Suppressor macrophage treated with lipopolysaccharide for 1 hour (primary cell): ENCODE measurements around the gene C5AR1.
"Not testable (repeated sequence)": the region's sequence is repeated elsewhere in the genome, so short reads cannot be mapped to it uniquely, and the experiment has no call there.

Experiments used
- DNase-seq, 3 donors: peaks; one replicate each; pipeline ENCODE4 v3.0.0-alpha.2; 2020 to 2022

Gene C5AR1

DNA sequence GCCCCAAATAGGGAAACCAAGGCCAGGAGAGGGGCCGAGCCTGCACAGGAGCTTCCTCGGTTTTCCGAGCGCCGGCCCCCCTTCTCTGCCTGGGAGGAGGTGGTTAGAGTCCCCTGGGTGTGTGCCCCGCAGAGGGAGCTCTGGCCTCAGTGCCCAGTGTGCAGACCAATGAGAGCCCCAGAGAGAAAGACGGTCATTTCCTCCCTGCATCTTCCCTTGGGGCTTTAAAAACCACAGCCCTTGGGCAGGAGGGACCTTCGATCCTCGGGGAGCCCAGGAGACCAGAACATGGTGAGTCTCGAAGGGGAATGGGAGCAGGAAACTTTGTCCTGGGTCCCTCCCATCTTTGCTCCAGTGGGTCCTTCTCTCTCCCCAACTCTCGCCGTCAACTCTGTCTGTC is at the start of gene C5AR1:
Gene C5AR1, plus strand, starts transcription at position 254 of the 400 bp plus-strand sequence. Its CDS starts 35 bp downstream, at position 289.
- peak; percentile 86 to 89 (median 89) for DNase-seq

DNA sequence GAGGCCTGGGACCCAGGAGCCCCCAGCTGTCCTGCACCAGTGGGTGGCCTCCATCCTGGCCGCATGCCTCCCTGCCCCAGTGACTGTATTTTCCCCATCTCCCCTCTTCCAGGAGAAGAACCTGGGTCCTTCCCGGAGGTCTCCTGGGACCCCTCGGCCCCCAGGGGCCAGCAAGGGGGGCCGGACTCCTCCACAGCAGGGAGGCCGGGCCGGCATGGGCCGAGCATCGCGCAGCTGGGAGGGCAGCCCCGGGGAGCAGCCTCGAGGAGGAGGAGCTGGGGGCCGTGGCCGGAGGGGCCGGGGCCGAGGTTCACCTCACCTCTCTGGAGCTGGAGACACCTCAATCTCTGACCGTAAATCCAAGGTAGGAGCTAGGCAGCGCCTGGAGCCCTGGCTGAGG is 49.2 kb upstream of the C5AR1 start:
- no peak for DNase-seq

DNA sequence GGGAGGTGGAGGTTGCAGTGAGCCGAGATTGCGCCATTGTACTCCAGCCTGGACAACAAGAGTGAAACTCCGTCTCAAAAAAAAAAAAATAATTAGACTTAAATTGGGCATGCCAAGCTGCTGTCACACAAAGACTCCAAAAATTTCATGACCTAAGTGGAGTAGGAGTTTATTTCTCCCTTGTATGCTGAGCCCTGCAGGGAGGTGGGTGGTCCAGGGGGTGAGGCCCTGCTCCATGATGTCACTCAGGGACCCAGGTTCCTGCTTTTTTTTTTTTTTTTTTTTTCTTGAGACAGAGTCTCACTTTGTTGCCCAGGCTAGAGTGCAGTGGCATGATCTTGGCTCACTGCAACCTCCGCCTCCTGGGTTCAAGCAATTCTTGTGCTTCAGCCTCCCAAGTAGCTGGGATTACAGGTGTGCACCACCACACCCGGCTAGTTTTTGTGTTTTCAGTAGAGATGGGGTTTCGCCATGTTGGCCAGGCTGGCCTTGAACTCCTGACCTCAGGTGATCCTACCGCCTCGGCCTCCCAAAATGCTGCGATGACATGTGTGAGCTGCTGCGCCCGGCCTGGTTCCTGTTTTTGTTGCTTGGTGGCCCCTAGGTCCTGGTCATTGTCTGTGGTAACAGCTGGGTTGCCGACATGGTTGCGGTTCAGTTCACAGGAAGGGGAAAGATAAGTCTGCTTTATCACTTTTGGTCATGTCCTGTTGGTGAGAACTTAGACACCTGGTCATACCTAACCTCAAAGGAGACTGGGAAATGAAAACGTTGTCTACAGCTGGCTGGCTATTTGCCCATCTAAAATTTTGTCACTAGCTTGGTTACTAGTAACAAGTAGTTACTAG is 47.5 kb upstream of the C5AR1 start:
- peak; percentile 45 to 58 (median 51) for DNase-seq

DNA sequence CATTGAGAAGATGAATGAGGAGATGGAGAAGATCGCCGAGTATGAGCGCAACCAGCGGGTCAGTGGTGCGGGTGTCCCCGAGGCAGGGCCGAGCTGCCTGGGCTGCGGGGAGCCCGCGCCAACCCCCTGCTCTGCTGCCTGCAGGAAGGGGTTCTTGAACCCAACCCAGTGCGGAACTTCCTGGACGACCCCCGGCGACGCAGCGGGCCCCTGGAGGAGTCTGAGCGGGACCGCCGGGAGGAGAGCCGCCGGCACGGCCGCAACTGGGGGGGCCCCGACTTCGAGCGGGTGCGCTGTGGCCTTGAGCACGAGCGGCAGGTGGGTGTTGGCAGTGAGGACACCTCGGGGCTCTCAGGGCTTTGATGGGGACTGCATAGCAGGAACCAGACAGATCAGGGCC is 45.0 kb upstream of the C5AR1 start:
- DNase-seq: no peak

DNA sequence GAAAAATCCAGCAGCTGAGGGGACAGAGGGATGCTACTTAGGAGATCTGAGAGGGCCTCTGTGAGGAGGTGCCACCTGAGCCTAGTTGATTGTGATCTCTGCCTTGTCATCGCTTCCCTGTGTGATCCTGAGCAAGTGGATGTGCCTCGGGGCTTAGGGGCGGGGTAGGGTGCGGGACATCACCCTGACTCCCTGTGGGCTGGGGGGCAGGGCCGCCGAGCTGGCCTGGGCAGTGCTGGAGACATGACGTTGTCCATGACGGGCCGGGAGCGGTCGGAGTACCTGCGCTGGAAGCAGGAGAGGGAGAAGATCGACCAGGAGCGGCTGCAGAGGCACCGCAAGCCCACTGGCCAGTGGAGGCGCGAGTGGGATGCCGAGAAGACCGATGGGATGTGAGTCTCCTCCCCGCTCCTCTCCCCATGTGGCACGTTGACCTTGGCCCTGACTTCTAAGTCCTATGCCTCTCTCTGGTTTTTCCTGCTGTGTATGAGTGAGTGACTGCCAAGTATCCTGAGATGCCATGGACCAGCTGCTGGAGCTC is 43.2 kb upstream of the C5AR1 start:
- DNase-seq: no peak

DNA sequence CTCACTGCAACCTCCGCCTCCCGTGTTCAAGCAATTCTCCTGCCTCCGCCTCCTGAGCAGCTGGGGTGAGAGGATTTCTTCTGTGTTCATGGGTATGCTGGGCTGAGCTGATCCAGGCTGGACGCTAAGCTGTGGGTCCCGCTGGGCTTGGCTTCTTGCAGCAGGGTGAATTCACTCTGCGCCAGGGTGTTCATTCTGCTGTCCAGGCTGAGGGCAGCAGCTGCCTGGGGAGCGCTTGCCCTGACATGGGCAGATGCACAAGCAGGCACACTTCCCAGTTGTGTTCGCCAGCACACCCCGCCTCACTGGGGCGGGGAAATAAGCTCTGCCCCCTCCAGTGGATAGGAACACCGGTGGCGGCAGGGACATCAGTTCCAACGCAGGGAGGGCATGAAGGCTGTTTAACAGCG is 42.3 kb upstream of the C5AR1 start:
- no peak for DNase-seq

DNA sequence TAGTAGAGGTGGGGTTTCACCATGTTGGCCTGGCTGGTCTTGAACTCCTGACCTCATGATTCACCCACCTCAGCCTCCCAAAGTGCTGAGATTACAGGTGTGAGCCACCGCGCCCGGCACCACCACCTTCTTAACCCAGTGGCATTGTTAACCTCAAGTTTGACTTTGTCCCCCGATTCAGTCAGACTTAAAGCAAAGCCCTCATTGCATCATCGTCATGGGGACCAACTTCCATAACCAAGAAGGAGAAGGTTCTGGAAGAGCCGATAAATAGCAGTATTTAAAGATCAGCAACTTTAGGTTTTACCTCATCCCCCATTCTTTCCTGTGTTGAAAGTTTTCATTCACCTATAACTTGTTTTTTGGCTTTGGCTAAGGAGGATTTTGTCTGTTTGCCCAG is 41.6 kb upstream of the C5AR1 start:
- no peak for DNase-seq

DNA sequence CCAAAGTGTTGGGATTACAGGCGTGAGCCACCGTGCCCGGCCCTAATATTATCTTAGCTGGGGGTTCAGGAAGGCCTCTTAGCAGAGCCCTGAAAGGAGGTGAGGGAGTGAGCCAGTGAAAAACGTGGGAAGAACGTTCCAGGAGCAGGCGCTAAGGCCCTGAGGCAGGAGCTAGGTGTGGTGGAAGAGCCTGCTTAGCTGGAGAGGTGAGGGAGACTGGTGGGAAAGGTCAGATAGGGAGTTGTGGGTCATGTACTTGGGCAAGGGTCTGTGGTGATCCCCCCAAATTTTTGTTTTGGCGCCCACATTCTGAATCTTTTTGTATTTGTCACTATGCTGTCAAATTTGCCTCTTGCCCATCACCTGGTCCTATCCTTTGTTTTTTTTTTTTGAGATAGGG is 40.1 kb upstream of the C5AR1 start:
- DNase-seq: no peak

DNA sequence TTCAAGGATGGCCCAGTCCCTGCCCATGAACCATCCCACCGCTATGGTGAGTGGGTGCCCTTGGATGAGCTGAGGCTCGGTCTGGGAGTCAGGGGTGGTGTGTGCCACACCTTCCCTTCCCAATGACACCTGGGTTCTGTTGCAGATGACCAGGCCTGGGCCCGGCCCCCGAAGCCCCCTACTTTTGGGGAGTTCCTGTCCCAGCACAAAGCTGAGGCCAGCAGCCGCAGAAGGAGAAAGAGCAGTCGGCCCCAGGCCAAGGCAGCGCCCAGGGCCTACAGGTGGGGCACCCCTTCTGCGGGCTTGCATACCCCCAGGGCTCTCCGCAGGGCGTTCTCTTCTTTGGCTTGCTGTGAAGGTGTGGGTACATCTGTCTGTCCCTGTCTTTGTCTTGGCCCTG is 39.3 kb upstream of the C5AR1 start:
- no peak for DNase-seq

DNA sequence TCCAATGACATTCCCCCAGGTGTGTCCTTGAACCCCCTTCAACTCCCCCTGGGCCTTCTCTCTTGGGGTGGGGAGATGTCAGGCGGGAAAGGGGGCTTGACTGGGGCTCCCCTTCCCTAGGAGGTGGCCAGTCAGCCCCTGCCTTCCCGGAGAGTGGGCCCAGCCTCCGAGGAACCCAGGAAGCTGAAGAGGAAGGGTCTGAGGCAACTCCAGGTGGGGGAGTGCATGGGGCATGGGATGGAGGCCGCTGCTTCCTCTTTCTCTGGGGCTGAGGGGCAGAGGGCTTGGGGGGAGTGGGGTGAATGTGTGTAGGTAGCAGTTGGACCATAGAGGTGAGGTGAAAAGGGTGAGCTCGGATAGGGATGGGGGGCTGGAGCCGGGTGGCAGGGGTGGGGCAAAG is 37.7 kb upstream of the C5AR1 start:
- DNase-seq: no peak

DNA sequence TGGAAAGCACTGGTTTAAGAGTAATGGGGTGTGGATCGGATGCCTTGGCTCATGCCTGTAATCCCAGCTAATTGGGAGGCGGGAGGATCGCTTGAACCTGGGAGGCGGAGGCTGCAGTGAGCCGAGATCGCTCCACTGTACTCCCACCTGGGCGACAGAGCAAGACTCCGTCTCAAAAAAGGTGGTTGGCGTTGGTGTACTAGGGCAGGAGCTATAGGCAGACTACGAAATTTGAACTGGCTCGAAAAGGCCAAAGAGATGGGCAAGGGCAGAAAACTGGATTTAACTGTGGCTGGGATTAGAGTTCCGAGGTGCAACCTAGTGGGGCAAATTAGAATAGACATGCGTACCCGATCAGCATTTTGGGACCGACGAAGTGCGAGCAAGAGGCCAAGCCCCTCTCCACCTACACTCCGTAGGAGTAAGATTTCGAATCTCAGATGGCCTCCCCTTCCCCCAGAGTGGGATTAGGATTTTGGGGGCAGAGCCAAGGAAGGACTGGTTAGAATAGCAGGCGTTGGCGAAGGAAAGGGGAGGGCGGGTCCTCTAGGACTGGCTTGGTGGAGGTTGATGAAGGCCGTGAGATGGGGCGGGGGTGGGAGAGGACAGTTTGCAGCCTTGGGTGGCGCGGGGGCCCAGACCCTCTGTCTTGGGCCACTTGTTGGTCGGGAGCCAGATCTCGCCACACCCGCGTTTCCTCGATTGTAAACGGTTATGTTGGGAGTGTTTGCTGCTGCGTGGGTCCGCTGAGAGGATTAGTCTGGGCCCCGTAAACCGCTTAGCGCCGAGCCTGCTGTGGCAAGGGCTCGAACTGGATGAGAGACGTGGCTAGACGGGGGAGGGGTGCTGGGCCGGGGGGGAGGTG is 37.0 kb upstream of the C5AR1 start:
- peak in 1 of 3 donors; percentile 20 for DNase-seq

DNA sequence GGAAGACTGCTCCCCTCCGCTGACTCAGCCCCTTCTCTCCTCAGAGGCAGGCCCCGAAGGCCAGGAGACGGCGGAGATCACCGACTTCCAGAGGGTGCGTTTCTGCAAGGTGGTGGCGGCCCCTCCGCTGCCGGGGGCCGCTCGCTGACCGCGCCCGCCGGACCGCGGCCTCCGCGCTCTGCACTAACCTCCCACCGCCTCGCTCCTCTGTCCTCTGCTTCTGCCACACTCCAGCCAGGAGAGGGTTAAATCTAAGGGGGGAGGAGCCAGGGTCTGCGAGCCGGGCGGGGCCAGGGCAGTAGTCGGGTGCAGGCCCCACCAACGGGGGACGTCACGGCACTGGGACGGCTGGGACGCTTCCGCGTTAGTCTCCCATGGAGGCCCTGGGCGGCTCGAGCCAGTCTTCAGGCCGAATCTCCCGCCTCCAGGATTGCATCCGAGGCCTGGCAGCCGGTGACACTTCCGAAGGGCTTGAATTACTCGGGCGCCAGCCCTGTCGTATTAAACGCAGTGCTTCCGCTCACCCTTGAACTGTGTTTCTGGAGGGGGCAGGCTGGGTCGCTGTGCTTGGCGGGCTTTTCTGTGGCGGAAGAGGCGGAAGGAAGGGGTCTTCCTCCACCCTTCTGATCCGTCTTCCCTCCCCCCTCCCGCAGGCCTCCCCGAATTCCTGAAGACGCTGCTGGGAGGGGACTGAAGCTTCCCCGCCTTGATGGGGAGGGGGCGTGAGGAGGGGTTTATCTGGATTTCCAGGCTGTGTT is 36.2 kb upstream of the C5AR1 start:
- DNase-seq: peak; percentile 92 to 96 (median 93)

DNA sequence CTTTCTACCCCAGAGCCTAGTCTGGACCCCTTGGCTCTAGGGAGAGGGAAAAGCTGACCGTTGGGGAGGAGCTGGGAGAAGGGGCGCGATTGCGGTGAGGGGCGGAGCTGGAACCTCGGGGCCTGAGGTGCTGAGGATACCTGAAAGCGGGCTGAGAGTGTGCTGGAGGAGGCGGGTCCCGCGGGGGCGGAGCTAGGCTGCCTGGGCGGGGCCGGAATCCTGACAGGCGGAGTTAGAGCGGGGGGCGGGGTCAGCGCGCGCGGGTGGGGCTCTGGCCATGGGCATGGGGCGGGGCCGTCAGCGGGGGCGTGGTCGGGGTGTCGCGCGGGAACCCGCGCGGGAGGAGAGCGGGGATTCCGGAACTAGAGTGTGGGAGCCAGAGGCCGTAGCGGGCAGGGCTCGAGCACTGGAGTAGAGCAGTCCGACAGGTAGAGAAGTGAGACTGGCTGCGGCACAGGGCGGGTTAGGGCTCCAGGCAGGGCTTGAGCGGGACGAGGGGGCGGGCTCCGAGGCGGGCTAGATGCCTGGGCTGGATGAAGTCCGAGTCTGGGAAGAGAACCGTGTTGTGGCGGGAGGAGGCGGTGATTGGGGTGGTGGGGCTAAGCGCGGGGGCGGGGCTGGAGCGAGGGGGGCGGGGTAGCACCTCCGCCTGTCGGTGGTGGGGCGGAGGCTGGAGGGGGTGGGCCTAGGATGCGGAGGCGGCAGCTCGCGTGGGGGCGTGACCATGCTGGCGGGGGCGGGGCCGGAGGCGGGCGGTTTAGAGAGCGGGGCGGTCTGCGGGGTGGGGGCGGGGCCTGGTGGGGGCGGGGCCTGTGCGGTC is 35.4 kb upstream of the C5AR1 start, which contains the start of gene INAFM1:
Gene INAFM1, plus strand, starts transcription at position 815 of the 820 bp plus-strand sequence. CDS start 35 bp downstream, outside the sequence.
- peak; percentile 95 to 100 (median 99) for DNase-seq

DNA sequence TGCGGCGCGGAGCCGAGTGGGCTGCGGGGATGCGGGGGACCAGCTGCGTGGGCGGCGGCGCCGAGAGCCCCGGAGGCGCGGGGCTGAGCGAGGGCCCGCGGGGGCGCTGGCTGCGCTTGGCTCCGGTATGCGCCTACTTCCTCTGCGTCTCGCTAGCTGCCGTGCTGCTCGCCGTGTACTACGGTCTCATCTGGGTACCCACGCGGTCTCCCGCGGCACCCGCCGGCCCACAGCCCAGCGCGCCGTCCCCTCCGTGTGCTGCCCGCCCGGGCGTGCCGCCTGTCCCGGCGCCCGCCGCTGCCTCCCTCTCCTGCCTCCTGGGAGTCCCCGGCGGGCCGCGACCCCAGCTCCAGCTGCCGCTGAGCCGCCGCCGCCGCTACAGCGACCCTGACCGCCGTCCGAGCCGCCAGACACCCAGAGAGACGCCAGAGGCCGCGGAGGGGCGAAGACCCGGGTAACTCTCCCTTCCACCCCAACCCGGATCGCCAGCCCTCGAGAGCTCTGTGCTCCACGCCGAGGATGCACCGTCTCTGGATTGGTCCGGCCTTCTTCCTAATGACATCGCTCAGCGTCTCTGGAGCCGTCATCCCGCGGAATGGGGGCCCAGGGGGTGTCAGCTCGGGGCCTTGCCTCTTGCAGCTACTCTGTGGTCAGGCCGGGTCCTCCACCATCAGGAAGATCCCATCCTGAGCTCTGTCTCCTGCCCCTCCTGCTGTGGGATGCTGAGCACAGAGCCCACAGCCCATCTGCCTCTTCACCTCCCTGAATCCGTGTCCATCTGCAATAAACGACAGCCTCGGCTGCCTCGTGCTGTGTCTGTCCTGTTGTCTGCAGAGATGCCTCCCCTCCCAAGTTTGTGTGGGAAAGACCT is 34.5 kb upstream of the C5AR1 start:
- no peak for DNase-seq

DNA sequence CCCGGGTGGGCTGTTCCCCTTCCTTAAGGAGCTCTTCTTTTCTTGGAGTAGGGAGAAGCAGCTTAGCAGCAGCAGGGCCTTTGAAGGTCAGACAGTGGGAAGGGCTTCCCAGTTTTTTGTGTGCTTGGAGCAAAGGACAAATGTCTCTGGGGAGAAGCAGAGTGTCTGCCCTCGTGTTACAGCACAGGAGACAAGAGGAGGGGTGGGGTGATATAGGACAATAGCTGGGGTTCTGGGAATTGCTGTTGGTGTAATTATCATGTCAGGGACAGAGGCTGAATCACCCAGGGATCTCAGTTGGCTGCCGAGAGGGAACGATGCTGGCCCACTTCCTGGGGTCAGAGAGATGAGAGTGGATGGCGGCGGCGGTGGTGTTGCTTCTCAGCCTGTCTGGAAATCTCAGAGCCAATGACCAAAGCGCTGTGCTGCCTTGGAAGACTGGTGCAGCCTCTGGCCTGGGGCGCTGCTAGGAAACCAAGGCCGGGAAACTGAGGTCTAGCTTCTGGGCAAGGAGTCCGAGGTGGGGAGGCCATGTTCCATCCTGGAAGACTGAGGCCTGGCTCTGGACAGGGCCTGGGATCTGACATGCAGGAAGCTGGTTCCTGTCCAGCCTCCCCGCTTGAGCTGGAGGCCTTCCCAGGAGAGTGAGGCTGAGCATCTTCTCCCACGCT is 33.7 kb upstream of the C5AR1 start:
- no peak for DNase-seq

DNA sequence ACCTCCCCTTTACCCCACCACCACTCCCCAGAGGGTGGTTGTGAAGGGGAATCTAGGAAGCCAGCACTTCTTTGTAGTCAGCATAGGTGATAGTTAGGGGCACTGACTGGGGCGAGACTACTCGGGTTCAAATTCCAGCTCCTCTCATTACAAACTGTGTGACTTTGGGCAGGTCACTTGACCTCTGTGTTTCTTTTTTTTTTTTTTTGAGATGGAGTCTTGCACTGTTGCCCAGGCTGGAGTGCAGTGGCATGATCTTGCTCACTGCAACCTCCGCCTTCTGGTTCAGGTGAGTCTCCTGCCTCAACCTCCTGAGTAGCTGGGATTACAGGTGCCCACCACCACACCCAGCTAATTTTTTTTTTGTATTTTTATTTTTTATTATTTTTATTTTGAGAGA is 33.1 kb upstream of the C5AR1 start:
- not testable (repeated sequence) for DNase-seq

DNA sequence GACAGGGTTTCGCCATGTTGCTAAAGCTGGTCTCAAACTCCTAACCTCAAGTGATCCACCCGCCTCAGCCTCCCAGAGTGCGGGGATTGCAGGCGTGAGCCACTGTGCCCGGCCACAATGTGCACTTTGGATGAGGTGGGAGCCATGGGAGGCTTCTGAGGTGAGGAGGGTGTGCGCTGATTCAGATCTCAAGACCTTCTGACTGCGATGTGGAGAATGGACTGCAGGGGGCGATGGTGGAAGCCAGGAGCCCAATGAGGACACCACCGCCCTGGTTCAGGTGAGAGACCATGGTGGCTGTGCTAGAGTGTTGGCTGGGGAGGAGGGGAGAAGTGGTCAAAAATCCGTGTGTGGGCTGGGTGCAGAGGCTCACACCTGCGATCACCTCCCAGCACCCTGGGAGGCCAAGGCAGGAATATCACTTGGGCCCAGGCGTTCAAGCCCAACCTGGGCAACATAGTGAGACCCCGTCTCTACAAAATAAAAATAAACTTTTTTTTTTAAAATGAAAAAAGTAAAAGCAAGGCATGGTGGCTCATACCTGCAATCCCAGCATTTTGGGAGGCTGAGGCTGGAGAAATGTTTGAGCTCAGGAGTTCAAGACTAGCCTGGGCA is 29.4 kb upstream of the C5AR1 start:
- peak; percentile 49 to 61 (median 56) for DNase-seq

DNA sequence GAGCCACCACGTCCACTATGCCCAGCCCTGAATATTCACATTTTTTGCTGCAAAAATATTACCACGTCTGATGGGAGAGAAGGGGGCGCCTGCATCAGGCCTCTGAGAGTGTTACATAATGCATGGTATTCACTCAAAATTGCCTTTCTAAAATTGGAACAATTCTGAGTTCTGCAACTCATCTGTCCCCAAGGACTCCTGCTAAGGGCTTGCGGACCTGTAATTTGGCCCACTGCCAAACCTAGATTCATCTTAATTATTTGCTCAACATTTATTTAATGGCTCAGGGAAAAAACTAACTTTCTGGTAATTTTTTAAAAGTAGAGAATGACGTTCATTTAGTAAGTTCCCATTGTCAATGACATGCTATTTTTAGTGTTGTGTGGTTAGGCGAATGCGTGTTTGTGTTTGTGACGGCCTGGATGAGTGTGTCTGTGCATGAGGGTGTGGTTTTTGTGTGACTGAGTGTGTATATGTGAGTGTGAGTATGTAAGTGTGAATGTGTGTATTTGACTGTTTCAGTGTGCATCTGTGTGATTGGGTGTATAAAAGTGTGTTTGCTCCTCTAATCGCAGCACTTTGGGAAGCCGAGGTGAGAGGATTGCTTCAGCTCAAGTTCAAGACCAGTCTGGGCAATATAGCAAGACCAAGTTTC is 26.1 kb upstream of the C5AR1 start:
- no peak for DNase-seq

DNA sequence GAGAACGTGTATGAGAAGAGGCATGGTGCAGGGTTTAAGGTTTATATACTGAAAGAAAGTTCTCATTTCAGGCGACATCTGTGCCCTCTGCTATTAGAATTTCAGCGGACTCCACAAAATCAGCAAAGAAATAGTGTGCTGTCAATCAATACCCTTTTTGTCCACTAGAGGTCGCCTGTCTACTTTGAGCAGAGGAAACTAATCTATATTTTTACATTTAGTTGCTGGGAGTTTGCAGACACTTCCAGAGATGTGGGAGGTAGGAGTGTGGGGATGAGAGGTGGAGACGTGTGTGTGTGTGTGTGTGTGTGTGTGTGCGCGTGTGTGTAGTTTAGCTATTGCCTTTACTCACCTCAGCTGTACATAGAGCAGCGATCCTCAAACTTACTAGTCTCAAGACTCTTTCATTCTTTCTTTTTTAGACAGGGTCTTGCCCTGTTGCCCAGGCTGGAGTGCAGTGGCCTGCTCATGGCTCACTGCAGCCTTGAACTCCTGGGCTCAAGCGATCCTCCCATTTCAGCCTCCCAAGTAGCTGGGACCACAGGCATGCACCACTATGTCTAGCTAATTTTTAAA is 25.2 kb upstream of the C5AR1 start:
- DNase-seq: peak; percentile 71 to 85 (median 81)
